Stimulated activated CD4-positive, alpha-beta T cell treated with anti-CD3 and anti-CD28 coated beads, Interleukin-15, amount 100 ng/mL, for 1 hour (primary cell): Measurements from ENCODE around the gene ZCCHC7.
"Not testable (repeated sequence)": the region's sequence is repeated elsewhere in the genome, so short reads cannot be mapped to it uniquely, and the experiment has no call there.

ENCODE experiments used
- DNase-seq, 2 donors: peaks; one replicate each; pipeline ENCODE4 v3.0.0-alpha.2; 2020; ENCODE audit warnings: low read depth in 1 of 2, low spot score in 1 of 2

The ZCCHC7 gene

GRCh38 chr9:37172557-37172956 is 52.2 kb downstream of the ZCCHC7 start:
- DNase-seq: no peak

- no peak for DNase-seq
Measured at GRCh38 chr9:37174247-37174646, 53.9 kb downstream of the ZCCHC7 start.

GRCh38 chr9:37178742-37179141 is 58.4 kb downstream of the ZCCHC7 start:
- DNase-seq: no peak

GRCh38 chr9:37179576-37179975 is 59.2 kb downstream of the ZCCHC7 start:
- no peak for DNase-seq

DNA sequence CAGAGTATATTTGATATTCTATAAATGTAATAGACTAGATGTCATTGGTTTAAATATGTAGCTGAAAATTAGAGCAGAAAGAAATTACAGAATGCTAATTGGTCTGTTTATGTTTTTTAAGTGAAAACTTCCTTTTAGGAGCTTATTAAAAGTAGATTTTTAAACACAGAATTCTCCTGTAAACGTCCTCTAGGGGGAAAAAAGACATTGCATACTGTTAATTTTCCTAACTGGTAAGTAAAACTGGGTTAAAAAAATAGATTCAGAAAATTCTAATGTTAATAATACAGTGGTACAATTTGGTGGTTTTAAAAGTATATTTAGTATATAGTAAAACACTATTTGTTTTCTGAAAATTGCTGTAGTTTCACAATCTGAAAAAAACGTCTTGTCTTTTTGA is 59.8 kb downstream of the ZCCHC7 start:
- no peak for DNase-seq

DNA sequence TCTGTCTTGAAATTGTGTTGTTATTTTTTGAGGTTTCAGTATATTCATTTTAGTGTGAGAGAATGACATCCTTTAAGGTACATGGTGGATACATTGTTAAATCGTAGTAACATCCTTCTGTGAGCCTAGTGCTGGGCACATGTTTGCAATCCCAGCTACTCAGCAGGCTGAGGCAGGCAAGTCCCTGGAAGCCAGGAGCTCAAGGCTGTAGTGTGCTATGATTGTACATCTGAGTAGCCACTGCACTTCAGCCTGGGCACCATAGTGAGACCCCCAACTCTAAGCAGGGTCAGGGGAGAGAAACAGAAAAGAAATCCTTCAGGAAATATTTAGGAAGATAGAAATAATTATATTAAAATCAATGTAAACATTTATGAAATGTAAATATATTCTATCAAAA is 62.3 kb downstream of the ZCCHC7 start:
- no peak for DNase-seq

- no peak for DNase-seq
Measured at GRCh38 chr9:37184905-37185867, 64.8 kb downstream of the ZCCHC7 start.

- DNase-seq: no peak
Measured at GRCh38 chr9:37187292-37187691, 66.9 kb downstream of the ZCCHC7 start.

- no peak for DNase-seq
Measured at GRCh38 chr9:37187713-37188439, 67.5 kb downstream of the ZCCHC7 start.

GRCh38 chr9:37190739-37191138 is 70.4 kb downstream of the ZCCHC7 start:
- not testable (repeated sequence) for DNase-seq

- no peak for DNase-seq
Measured at GRCh38 chr9:37191403-37192089, 71.2 kb downstream of the ZCCHC7 start.

- DNase-seq: no peak
Measured at GRCh38 chr9:37192803-37193202, 72.4 kb downstream of the ZCCHC7 start.

DNA sequence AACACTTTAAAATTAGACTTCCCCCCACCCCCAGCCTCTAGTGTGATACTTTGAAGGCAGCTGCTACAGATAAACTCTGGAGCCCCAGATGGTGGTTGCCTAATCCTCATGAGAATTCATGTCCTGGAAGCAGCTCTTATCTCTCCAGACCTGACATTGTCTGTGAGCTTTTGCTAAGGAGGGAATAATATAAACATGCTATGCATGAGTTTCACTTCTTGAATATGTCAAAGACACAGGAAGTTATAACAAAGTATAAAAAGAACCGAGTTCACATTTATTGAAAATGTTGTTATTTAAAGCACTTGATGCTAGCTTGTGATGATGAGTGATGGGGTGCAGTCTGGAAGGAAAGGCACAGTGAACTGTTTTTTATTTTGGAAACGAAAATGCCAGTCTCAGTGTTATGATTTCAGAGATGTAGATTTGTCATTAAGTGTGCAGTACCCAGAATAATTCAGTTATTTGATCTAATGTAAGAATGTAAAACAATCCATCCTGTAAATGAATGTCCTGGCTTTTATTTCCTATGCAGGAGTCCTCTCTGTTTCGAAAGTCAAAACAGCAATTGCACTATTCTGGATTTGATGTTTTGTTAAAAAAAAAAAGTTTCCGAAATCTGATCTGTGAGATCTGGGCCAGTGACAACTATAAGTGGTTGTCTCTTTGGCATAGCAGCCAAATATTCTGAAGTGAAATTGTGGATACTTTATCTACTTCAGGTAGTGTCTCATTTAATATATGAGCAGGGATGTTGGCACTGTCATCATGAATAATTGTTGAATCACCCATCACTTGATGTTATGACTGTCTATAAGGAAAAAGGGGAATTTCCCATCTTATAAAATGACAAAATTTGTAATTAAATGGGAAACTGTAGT is 77.0 kb downstream of the ZCCHC7 start:
- no peak for DNase-seq

GRCh38 chr9:37198039-37198729 is 77.8 kb downstream of the ZCCHC7 start:
- no peak for DNase-seq

GRCh38 chr9:37198831-37199230 is 78.5 kb downstream of the ZCCHC7 start:
- no peak for DNase-seq

- DNase-seq: no peak
Measured at GRCh38 chr9:37200433-37201005, 80.1 kb downstream of the ZCCHC7 start.

DNA sequence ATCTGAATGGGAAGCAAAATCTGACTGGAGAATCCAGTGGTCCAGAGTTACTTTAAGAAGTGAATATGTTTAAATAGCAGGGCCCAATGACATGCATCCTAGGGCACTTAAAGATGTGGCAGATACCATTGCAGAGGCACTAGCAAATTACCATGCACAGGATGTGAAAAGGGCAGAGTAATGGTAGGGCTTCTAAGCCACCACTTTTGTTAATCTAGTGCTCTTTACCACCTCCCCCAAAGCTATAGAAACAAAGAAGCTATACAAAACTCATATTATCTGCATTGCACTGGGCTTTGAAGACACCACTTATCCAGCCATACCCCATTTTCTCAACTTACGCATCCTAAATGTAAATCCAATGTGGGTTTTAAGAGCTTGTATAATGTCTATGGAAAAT is 81.2 kb downstream of the ZCCHC7 start:
- DNase-seq: no peak

DNA sequence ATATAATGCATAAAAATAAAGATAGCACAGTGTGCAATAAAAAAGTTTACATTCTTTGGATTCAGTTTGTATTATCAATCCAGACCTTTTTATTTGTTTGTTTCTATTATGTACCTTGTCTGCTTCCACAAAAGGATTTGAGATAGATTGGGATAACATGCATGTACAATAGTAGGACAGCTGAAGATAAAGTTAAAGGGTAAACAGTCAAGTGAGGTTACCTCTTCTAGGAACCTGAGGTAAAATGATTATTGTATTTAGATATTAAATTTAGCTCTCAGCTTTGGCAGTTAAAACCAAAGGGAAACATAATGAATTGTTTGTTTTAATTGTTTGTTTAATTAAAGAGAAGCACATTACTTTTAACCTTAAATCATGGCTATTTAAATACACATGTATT is 81.7 kb downstream of the ZCCHC7 start:
- DNase-seq: no peak

- DNase-seq: not testable (repeated sequence)
Measured at GRCh38 chr9:37203456-37203855, 83.1 kb downstream of the ZCCHC7 start.

DNA sequence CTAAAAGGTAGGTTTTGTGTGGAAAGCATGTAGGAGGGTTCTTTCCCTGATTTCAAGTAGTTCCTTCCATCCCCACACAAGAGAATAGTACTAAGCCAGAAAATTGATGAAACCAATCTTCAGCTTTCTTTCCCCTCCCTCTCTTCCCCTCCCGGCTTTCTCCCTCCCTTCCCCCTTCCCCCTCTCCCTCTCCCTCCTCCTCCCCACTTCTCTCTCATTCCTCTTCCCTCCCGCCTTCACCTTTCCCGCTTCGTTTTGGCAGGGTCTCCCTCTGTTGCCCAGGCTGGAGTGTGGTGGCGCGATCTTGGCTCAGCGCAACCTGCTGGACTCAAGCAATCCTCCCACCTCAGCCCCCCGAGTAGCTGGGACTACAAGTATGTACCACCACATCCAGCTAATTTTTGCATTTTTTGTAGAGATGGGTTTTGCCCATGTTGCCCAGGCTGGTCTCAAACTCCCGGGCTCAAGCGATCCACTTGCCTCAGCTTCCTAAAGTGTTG is 85.8 kb downstream of the ZCCHC7 start:
- no peak for DNase-seq
